GM18511 (cell line): ENCODE measurements around the gene PAPPA.

Source experiments
- ATAC-seq: cut with Tn5 transposase; IDR thresholded peaks from one replicate; pipeline ENCODE4 v1.9.1; 2021; ENCODE audit warnings: mild to moderate bottlenecking, moderate library complexity; ENCODE audit not compliant: unreplicated experiment

The PAPPA gene

DNA sequence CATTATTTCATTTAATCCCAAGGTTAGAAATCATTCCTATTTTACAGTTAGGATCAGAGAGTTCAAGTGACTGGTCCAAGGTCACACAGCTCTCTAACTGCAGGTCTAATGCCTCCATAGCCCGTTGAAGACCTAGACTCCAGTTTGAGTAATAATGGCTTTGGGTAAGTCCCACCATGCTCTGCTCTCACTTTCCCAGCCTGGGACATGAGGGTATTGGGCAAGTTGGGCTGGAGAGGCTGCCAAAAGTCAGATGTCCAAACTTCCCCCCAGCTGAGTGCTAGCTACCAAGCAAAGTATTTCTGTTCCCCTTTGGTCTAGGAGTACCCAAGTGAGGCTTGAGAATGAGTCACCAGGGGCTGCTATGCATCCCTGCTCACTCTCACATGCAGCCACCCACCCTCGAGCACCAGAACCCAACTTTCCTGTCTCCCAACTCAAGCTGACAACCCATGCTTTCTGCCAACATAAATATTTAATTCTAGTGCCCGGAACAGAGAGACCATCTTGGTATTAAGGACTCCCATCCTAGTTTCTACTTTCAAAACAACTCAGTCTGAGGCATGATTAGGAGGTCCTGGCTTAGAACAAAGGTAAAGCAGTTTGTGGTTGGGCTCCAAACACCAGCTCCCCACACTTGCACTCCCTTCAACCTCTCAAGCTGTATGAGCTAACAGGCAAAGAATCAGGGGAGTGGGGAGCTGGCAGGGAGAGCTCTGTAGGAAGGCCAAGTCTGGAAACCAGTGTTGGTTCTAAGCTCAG lies 297.0 kb downstream of the PAPPA start:
- peak; percentile 96 for ATAC-seq

DNA sequence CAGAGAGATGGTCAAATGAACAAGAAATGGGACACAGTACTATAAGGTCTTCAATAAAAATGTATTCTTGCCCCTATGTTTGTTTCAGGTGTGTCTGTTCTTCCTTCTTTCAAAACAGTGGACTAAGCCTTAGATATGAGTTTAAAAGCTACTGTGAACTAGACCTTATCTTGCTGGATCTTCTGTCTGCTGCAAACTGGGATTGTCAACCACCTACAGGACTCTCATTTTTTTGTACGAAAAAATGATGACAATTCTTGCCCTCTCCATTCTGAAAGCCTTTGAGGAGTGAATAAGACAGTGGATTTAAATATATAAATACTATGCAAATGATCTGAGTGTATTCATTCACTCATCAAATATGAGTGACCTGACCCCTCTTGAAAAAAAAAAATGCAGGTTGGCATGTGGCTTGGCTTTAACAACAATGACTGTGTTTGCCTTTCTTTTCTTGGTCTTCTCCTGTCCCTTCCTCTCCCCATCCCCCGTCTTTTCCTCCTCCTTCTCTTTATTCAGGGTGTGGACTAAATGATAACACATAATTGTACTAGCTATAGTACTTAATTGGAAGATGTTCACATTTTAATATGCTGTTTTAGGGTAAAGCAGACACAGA lies 298.0 kb downstream of the PAPPA start:
- no peak for ATAC-seq
